Measurements from ENCODE around the gene UBE2R2.
"Not testable (repeated sequence)": the region's sequence is repeated elsewhere in the genome, so short reads cannot be mapped to it uniquely, and the experiment has no call there.

UBE2R2 gene

GRCh38 chr9:33816327-33817252 lies at the start of gene UBE2R2:
TSS of gene UBE2R2 (plus strand) at chr9:33817160. CDS start at chr9:33817758, 598 bp downstream.
- peak; percentile 93 for DNase-seq

- DNase-seq, result not testable (repeated sequence)
Measured at GRCh38 chr9:33770156-33770880, 46.6 kb upstream of the UBE2R2 start.

- DNase-seq, result not testable (repeated sequence)
Measured at GRCh38 chr9:33773135-33773534, 43.8 kb upstream of the UBE2R2 start.

- not testable (repeated sequence) for DNase-seq
Measured at GRCh38 chr9:33774074-33774659, 42.8 kb upstream of the UBE2R2 start.

- no peak for DNase-seq
Measured at GRCh38 chr9:33776578-33776977, 40.4 kb upstream of the UBE2R2 start.

- DNase-seq, result peak; percentile 63
Measured at GRCh38 chr9:33778700-33779351, 38.1 kb upstream of the UBE2R2 start.

GRCh38 chr9:33780276-33780675 lies 36.7 kb upstream of the UBE2R2 start:
- DNase-seq, result no peak

GRCh38 chr9:33781736-33782135 lies 35.2 kb upstream of the UBE2R2 start:
- no peak for DNase-seq

- DNase-seq, result no peak
Measured at GRCh38 chr9:33782395-33783152, 34.4 kb upstream of the UBE2R2 start.

GRCh38 chr9:33785914-33786313 lies 31.0 kb upstream of the UBE2R2 start:
- DNase-seq, result no peak

- no peak for DNase-seq
Measured at GRCh38 chr9:33786681-33787080, 30.3 kb upstream of the UBE2R2 start.

GRCh38 chr9:33787839-33788238 lies 29.1 kb upstream of the UBE2R2 start:
- DNase-seq, result no peak

- not testable (repeated sequence) for DNase-seq
Measured at GRCh38 chr9:33789429-33789828, 27.5 kb upstream of the UBE2R2 start.

GRCh38 chr9:33791117-33791516 lies 25.8 kb upstream of the UBE2R2 start:
- no peak for DNase-seq

GRCh38 chr9:33793496-33793895 lies 23.5 kb upstream of the UBE2R2 start:
- DNase-seq, result not testable (repeated sequence)

GRCh38 chr9:33794560-33794959 lies 22.4 kb upstream of the UBE2R2 start:
- DNase-seq, result peak; percentile 47

GRCh38 chr9:33795281-33795680 lies 21.7 kb upstream of the UBE2R2 start, which contains the start of gene PRSS3:
TSS of gene PRSS3 (plus strand) at chr9:33795561. CDS start at chr9:33795574, 13 bp downstream.
- DNase-seq, result no peak

GRCh38 chr9:33795819-33796218 lies 21.1 kb upstream of the UBE2R2 start:
- DNase-seq, result no peak

GRCh38 chr9:33796679-33797078 lies 20.3 kb upstream of the UBE2R2 start:
- not testable (repeated sequence) for DNase-seq

- DNase-seq, result no peak
Measured at GRCh38 chr9:33797837-33798236, 19.1 kb upstream of the UBE2R2 start.

GRCh38 chr9:33798545-33798944 lies 18.4 kb upstream of the UBE2R2 start:
- no peak for DNase-seq

All from activated CD4-positive, alpha-beta T cell treated with anti-CD3 and anti-CD28 coated beads for 48 hours (primary cell).